Smooth muscle cell of the brain vasculature (primary cell): ENCODE results near the gene PIAS4.
A peak's percentile ranks its signal among the peaks of the same experiment; 100 is the strongest.

Experiments
- DNase-seq: peaks from one replicate; pipeline ENCODE4 v3.0.0-alpha.2; 2012; ENCODE audit warnings: low read depth, low spot score

The PIAS4 gene

GRCh38 chr19:4059891-4060620, 52.5 kb downstream of the PIAS4 start:
- no peak for DNase-seq

- no peak for DNase-seq
These were observed 53.2 kb downstream of the PIAS4 start for GRCh38 chr19:4060621-4061177.

GRCh38 chr19:4061178-4061682, 53.7 kb downstream of the PIAS4 start:
- no peak for DNase-seq

GRCh38 chr19:4061683-4062418, 54.3 kb downstream of the PIAS4 start:
- no peak for DNase-seq

GRCh38 chr19:4062419-4063368, 55.2 kb downstream of the PIAS4 start:
- no peak for DNase-seq

GRCh38 chr19:4063369-4064148, 56.0 kb downstream of the PIAS4 start:
- DNase-seq: no peak

- DNase-seq: no peak
These were observed 56.6 kb downstream of the PIAS4 start for GRCh38 chr19:4064149-4064495.

GRCh38 chr19:4064496-4065260, 57.1 kb downstream of the PIAS4 start:
- DNase-seq: no peak

- DNase-seq: peak; percentile 91
These were observed 58.1 kb downstream of the PIAS4 start for GRCh38 chr19:4065430-4066175.

- no peak for DNase-seq
These were observed 58.7 kb downstream of the PIAS4 start for GRCh38 chr19:4066176-4066606.

GRCh38 chr19:4066682-4067395, 59.3 kb downstream of the PIAS4 start, which contains the start of gene ZBTB7A:
Gene ZBTB7A (minus strand): TSS chr19:4066899. CDS start chr19:4055232, 11,667 bp downstream.
- no peak for DNase-seq

- DNase-seq: no peak
These were observed 60.0 kb downstream of the PIAS4 start for GRCh38 chr19:4067396-4068046.

GRCh38 chr19:4068047-4068966, 60.8 kb downstream of the PIAS4 start:
- DNase-seq: no peak

GRCh38 chr19:4069331-4069959, 61.9 kb downstream of the PIAS4 start:
- DNase-seq: no peak

- DNase-seq: no peak
These were observed 64.1 kb downstream of the PIAS4 start for GRCh38 chr19:4071610-4072009.

GRCh38 chr19:4075373-4075772, 67.8 kb downstream of the PIAS4 start:
- no peak for DNase-seq
